Trophoblast cell (in vitro differentiated cells and primary cell): Measurements from ENCODE around the gene MESD. TPM values are rescaled to one million over a fixed set of nuclear protein-coding genes. Genes with fewer than 3 reads are reported as not detected.

Experiments
- DNase-seq, 2 donors: peaks; one replicate each; pipeline ENCODE4 v3.0.0-alpha.2; 2016
- H2AFZ ChIP-seq: 2 replicates; pipeline ENCODE4 v1.6.1; 2013; ENCODE audit warnings: low read length, moderate library complexity, mild to moderate bottlenecking; ENCODE audit not compliant: insufficient read depth, poor library complexity
- H2AK5ac ChIP-seq: 2 replicates; pipeline ENCODE4 v1.6.1; 2013; ENCODE audit warnings: mild to moderate bottlenecking, low read length
- H2BK120ac ChIP-seq: 2 replicates; pipeline ENCODE4 v1.6.1; 2013; ENCODE audit warnings: low read length, mild to moderate bottlenecking, moderate library complexity; ENCODE audit not compliant: insufficient read depth, poor library complexity
- H2BK12ac ChIP-seq: 2 replicates; pipeline ENCODE4 v1.6.1; 2013; ENCODE audit warnings: mild to moderate bottlenecking, low read length, moderate library complexity
- H2BK5ac ChIP-seq: 2 replicates; pipeline ENCODE4 v1.6.1; 2013; ENCODE audit warnings: low read length, low read depth, moderate library complexity, mild to moderate bottlenecking; ENCODE audit not compliant: poor library complexity
- H3K14ac ChIP-seq: 2 replicates; pipeline ENCODE4 v1.6.1; 2013; ENCODE audit warnings: mild to moderate bottlenecking, low read length
- H3K18ac ChIP-seq: 2 replicates; pipeline ENCODE4 v1.6.1; 2013; ENCODE audit warnings: mild to moderate bottlenecking, low read length
- H3K23ac ChIP-seq: 2 replicates; pipeline ENCODE4 v1.6.1; 2013; ENCODE audit warnings: low read length
- H3K27ac ChIP-seq: 2 replicates; pipeline ENCODE4 v1.5.1; 2013; ENCODE audit warnings: low read depth, mild to moderate bottlenecking, inconsistent platforms, low read length, moderate library complexity
- H3K27me3 ChIP-seq: 2 replicates; pipeline ENCODE4 v1.6.1; 2013; ENCODE audit warnings: inconsistent platforms, mild to moderate bottlenecking, low read length, moderate library complexity; ENCODE audit not compliant: insufficient read depth
- H3K36me3 ChIP-seq, 2 experiments: 1 replicate in 1 of 2; 2 replicates in 1 of 2; pipeline ENCODE4 v1.6.1; 2013; ENCODE audit warnings: low read length in 2 of 2, mild to moderate bottlenecking in 2 of 2, moderate library complexity in 1 of 2; ENCODE audit not compliant: insufficient read depth in 2 of 2, control insufficient read depth in 1 of 2
- H3K4ac ChIP-seq: 2 replicates; pipeline ENCODE4 v1.6.1; 2013; ENCODE audit warnings: low read depth, mild to moderate bottlenecking, low read length, moderate library complexity
- H3K4me1 ChIP-seq, 2 experiments: 1 replicate in 1 of 2; 2 replicates in 1 of 2; pipeline ENCODE4 v1.6.1; 2013; ENCODE audit warnings: low read length in 2 of 2, mild to moderate bottlenecking in 2 of 2, moderate library complexity in 1 of 2; ENCODE audit not compliant: insufficient read depth in 2 of 2, control insufficient read depth in 1 of 2
- H3K4me2 ChIP-seq: 2 replicates; pipeline ENCODE4 v1.6.1; 2013; ENCODE audit warnings: inconsistent platforms, mild to moderate bottlenecking, low read length, moderate library complexity
- H3K4me3 ChIP-seq: 2 replicates; pipeline ENCODE4 v1.5.1; 2013; ENCODE audit warnings: mild to moderate bottlenecking, low read depth, low read length, inconsistent platforms
- H3K79me1 ChIP-seq: one replicate; pipeline ENCODE4 v1.6.1; 2013; ENCODE audit warnings: low read length
- H3K79me2 ChIP-seq: 2 replicates; pipeline ENCODE4 v1.6.1; 2013; ENCODE audit warnings: low read length, mild to moderate bottlenecking; ENCODE audit not compliant: control insufficient read depth, insufficient read depth, poor library complexity
- H3K9ac ChIP-seq: 2 replicates; pipeline ENCODE4 v1.6.1; 2013; ENCODE audit warnings: mild to moderate bottlenecking, low read length
- H3K9me3 ChIP-seq: 2 replicates; pipeline ENCODE4 v1.6.1; 2013; ENCODE audit warnings: low read depth, mild to moderate bottlenecking, control low read depth, inconsistent platforms, low read length; ENCODE audit not compliant: insufficient read depth
- H4K12ac ChIP-seq: 2 replicates; pipeline ENCODE4 v1.6.1; 2013; ENCODE audit warnings: low read depth, mild to moderate bottlenecking, low read length, moderate library complexity
- H4K8ac ChIP-seq: 2 replicates; pipeline ENCODE4 v1.6.1; 2013; ENCODE audit warnings: low read depth, mild to moderate bottlenecking, low read length, moderate library complexity
- H4K91ac ChIP-seq: one replicate; pipeline ENCODE4 v1.6.1; 2013; ENCODE audit warnings: low read depth, mild to moderate bottlenecking, low read length, moderate library complexity
- WGBS: extraction: QIAGEN DNeasy Blood & Tissue Kit; methylation state at CpG from one replicate; pipeline ENCODE4 v1.1.7; 2013; ENCODE audit warnings: missing lambda C conversion rate; ENCODE audit not compliant: insufficient read length, insufficient coverage; ENCODE audit errors: extremely low coverage; 5-methylcytosine and 5-hydroxymethylcytosine counted together
- polyA plus RNA-seq: library from polyadenylated mRNA; stranded (reverse); fragments of 200-250 nt; gene quantifications from 2 replicates; pipeline ENCODE4 v1.2.3, GENCODE V29; 2013

Gene MESD
- polyA plus RNA-seq: 50.6 and 52.8 TPM in 2 replicates

GRCh38 chr15:80989518-80990478 is at the start of gene MESD:
Gene MESD (minus strand): TSS chr15:80989819. CDS start chr15:80989791, 28 bp downstream.
- Histone ChIP-seq H2AFZ (peak within 1 kb of the TSS; percentile 77), H3K18ac (peak within 1 kb of the TSS; percentile 22), H3K27me3 (no peaks in the 10 kb centered on the region), H3K4me3 (peak within 1 kb of the TSS; percentile 97), H4K91ac (peak within 1 kb of the TSS; percentile 78), H3K27ac (peak within 1 kb of the TSS; percentile 73), H2BK5ac (peak within 1 kb of the TSS; percentile 79), H3K9ac (peak within 1 kb of the TSS; percentile 55), H3K79me2 (peaks cover 8% of the 10 kb centered on the region), H3K4me2 (peak within 1 kb of the TSS; percentile 73), H3K4me1 (peaks cover 9 to 17% of the 10 kb centered on the region in 2 experiments), H3K23ac (no peak within 1 kb of the TSS), H4K8ac (peak within 1 kb of the TSS; percentile 88), H3K4ac (peak within 1 kb of the TSS; percentile 60), H3K36me3 (no peaks in the 10 kb centered on the region), H2AK5ac (peak within 1 kb of the TSS; percentile 43), H3K79me1 (peaks cover 12% of the 10 kb centered on the region), H2BK120ac (peak within 1 kb of the TSS; percentile 88), H3K9me3 (no peaks in the 10 kb centered on the region), H2BK12ac (no peak within 1 kb of the TSS), H3K14ac (peak within 1 kb of the TSS; percentile 76), H4K12ac (peak within 1 kb of the TSS; percentile 81)
- no CpG with 5 or more reads among the region's 63 CpGs for WGBS
- DNase-seq: peak; percentile 94 to 95

DNA sequence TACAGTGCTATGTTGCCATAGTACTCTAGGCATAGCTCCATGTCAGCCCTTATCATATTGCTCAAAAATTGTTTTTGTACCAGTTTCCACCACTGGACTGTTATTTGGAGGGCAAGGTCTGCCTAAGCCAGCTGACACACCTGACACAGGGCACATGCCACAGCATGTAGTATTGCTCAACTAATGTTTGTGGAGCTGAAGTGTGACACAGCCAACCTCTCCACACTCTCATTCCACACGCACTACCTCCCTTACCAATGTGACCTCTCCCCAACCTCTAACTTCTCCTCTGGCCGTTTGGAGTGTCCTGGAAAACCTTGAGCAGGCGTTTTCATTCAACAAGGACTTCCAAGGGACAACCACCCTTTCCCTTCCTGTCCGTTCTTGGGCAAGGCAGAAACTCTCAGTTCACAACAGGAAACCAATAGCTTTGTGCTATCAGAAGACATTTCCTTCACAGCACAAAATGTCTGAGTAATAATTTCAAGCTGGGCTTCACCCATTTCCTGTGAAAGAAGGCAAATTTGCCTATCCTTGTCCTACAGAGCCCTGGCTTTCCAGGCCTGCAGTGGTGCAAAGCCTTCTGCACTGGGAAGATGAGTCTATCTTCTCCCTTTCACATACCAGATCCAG is 49.5 kb upstream of the MESD start:
- no peak overlapping the region for H3K9ac ChIP-seq
- H3K27me3 ChIP-seq: no peaks in the 10 kb centered on the region
- H4K12ac ChIP-seq: no peak overlapping the region
- no CpG with 5 or more reads among the region's 4 CpGs for WGBS
- no peak overlapping the region for H3K4me2 ChIP-seq
- no peak overlapping the region for H3K4ac ChIP-seq
- H2BK12ac ChIP-seq: no peak overlapping the region
- H3K14ac ChIP-seq: no peak overlapping the region
- H3K18ac ChIP-seq: no peak overlapping the region
- no peak overlapping the region for H2BK120ac ChIP-seq
- no peak overlapping the region for H4K91ac ChIP-seq
- no peaks in the 10 kb centered on the region for H3K79me2 ChIP-seq
- no peaks in the 10 kb centered on the region for H3K79me1 ChIP-seq
- no peak overlapping the region for H4K8ac ChIP-seq
- no peak overlapping the region for H3K27ac ChIP-seq
- H3K4me3 ChIP-seq: no peak overlapping the region
- no peak overlapping the region for H2BK5ac ChIP-seq
- H2AK5ac ChIP-seq: no peak overlapping the region
- DNase-seq: no peak
- H3K9me3 ChIP-seq: no peaks in the 10 kb centered on the region
- no peak overlapping the region for H3K23ac ChIP-seq
- no peaks in the 10 kb centered on the region for H3K4me1 ChIP-seq
- H2AFZ ChIP-seq: no peak overlapping the region
- H3K36me3 ChIP-seq: no peaks in the 10 kb centered on the region

DNA sequence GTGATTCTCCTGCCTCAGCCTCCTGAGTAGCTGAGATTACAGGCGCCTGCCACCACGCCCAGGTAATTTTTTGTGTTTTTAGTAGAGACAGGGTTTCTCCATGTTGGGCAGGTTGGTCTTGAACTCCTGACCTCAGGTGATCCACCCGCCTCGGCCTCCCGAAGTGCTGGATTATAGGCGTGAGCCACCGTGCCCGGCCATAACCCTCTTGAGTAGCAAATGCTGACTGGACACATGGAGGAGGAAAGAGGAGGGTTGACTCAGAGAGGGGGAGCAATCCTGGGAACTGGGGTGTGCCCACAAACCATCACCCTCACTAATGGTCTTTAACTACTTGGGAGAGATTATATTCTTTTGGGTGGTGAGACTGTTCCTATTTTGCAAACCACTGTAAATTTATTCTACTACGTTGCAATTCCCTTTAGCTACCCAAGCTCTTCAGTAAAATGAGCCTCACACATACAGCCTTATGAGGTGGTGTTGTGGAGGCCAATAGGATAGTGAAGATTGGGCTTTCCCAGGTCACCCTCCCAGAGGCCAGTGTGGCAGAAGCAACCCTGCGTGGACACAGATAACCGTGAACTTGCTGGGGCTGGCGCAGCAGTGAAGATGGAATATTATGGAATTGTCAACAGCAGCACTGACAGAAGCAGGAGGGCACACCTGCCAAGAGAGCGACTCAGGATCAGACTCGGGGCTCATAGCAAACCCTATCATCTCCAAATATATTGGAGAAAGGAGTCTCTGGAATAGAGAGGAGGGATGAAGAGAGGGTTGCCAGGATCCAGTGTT is 48.5 kb upstream of the MESD start:
- H4K8ac ChIP-seq: no peak overlapping the region
- no peak overlapping the region for H4K12ac ChIP-seq
- no peak for DNase-seq
- H2AK5ac ChIP-seq: no peak overlapping the region
- no peak overlapping the region for H2BK5ac ChIP-seq
- no peaks in the 10 kb centered on the region for H3K27me3 ChIP-seq
- no peak overlapping the region for H3K23ac ChIP-seq
- H3K4ac ChIP-seq: no peak overlapping the region
- H3K9me3 ChIP-seq: no peaks in the 10 kb centered on the region
- no peak overlapping the region for H2BK12ac ChIP-seq
- H2BK120ac ChIP-seq: no peak overlapping the region
- H2AFZ ChIP-seq: no peak overlapping the region
- no CpG with 5 or more reads among the region's 14 CpGs for WGBS
- no peak overlapping the region for H3K18ac ChIP-seq
- H3K4me3 ChIP-seq: no peak overlapping the region
- no peaks in the 10 kb centered on the region for H3K36me3 ChIP-seq
- no peaks in the 10 kb centered on the region for H3K4me1 ChIP-seq
- H3K9ac ChIP-seq: no peak overlapping the region
- H4K91ac ChIP-seq: no peak overlapping the region
- H3K79me1 ChIP-seq: no peaks in the 10 kb centered on the region
- no peak overlapping the region for H3K14ac ChIP-seq
- H3K4me2 ChIP-seq: no peak overlapping the region
- H3K79me2 ChIP-seq: no peaks in the 10 kb centered on the region
- no peak overlapping the region for H3K27ac ChIP-seq

DNA sequence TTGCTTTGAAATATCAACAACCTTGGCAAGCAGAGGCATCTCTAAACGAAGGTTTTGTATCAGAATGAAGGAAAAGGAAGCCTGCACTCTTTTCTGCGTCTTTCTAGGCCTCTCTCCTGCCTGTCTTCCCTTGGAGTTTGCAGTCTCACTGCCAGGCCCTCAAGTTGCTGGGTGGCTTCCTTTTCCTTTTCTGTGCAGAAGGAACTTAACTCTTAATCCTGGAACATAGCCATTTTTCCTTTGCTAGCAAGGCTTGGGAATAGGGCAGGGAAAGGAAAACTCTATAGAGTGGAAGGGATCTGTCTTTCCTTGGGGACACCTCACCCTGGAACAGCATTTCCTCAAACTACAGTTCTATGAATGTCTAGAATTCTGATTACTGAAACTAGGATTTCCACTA is 43.9 kb upstream of the MESD start:
- Histone ChIP-seq H3K4ac (no peak overlapping the region), H2BK5ac (no peak overlapping the region), H3K9me3 (no peaks in the 10 kb centered on the region), H3K9ac (no peak overlapping the region), H3K27ac (no peak overlapping the region), H3K4me1 (no peaks in the 10 kb centered on the region), H2BK120ac (no peak overlapping the region), H3K14ac (no peak overlapping the region), H3K4me2 (no peak overlapping the region), H3K79me2 (no peaks in the 10 kb centered on the region), H3K18ac (no peak overlapping the region), H3K79me1 (no peaks in the 10 kb centered on the region), H2BK12ac (no peak overlapping the region), H2AFZ (no peak overlapping the region), H4K91ac (no peak overlapping the region), H3K27me3 (no peaks in the 10 kb centered on the region), H3K4me3 (no peak overlapping the region), H4K8ac (no peak overlapping the region), H4K12ac (no peak overlapping the region), H2AK5ac (no peak overlapping the region), H3K36me3 (no peaks in the 10 kb centered on the region), H3K23ac (no peak overlapping the region)
- DNase-seq: no peak
- WGBS: no CpG with 5 or more reads among the region's 2 CpGs
